Occipital lobe (tissue), 2 donors: ENCODE measurements around the gene PAAF1. TPM values are rescaled to one million over a fixed set of nuclear protein-coding genes. Genes with fewer than 3 reads are reported as not detected.
"Not testable (repeated sequence)": the region's sequence is repeated elsewhere in the genome, so short reads cannot be mapped to it uniquely, and the experiment has no call there.

Experiments
- DNase-seq: peaks from one replicate; lab custom pipeline; 2025; lab: John Stamatoyannopoulos, UW
- total RNA-seq: library from RNA; depleted of rRNA; stranded (reverse); fragments of >200 nt; gene quantifications from one replicate; pipeline ENCODE4 v1.2.3, GENCODE V29; 2014

PAAF1 gene
- total RNA-seq, 1 donor from 2014 or later: 12.6 TPM

DNA sequence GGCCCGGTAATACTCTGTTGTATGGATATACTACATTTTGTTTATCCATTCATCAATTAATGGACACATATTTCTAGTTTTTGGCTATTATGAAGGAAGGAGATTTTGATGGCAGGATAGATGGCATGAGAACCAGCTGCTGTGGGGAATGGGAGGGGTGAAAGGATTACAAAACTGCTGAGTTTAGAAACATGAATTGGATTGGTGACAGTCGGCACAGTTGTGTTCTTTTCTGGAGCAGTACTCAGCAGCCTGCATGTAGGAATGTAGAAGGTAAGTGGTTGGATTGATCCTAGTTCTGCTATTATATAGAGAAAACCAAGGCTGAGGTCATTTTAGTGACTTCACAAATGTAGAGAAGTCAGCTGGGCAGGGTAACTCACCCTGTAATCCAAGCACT is 7.1 kb downstream of the PAAF1 start:
- DNase-seq: no peak

DNA sequence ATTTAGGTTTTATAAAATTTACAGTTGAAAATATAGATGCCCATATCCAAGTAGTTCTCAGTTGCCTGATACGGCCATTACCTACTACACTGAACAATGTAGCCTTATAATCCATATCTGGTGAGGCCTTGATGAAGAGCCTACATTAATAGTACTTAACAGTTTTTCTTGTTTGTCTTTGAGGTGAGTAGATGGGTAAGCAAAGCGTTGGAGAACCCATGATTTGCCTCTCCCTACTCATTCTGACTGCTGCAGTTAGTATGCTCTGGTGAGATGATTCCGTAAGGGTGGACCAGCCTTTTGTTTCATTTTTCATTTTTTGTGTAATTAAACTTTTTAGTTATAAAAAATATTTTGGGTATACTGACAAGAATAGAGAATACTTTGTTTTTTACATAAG is 11.4 kb downstream of the PAAF1 start:
- DNase-seq: no peak

DNA sequence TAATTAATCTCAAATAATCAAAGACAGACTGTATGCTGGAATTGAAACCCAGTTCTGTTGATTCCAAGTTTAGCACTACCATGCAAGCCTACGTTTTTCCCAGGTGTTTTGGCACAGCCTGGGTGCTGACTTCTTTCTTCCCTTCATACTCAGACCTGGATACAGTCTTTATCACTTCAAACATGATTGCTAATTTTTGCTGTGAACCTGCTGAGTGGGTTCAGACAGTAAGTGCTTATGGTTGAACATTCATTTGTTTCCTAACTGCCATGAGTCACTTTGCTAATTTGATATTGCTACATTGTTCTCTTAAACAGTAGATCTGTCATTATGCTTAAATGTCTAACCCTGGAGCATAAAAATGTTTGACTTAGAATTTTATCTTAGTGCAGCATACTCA is 12.2 kb downstream of the PAAF1 start:
- DNase-seq: no peak

DNA sequence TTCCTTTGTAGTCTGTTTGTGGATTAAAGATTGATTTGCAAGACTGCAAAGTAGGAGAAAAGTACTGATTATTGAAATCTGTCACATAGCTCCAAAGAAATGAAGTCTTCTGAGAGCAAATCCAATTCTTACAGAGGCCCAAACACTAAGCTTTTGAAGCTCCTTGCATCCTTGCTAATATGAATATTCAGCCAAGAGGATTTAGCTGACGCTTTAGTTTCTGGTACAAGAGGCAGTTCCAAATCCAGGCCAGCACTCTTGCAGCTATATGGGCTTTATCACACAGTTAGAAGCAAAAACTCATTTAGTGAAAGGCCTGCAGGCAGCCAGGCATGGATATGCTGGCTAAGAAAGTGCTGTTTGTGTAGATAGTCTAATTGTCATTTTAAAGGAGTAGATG is 12.7 kb downstream of the PAAF1 start:
- no peak for DNase-seq

DNA sequence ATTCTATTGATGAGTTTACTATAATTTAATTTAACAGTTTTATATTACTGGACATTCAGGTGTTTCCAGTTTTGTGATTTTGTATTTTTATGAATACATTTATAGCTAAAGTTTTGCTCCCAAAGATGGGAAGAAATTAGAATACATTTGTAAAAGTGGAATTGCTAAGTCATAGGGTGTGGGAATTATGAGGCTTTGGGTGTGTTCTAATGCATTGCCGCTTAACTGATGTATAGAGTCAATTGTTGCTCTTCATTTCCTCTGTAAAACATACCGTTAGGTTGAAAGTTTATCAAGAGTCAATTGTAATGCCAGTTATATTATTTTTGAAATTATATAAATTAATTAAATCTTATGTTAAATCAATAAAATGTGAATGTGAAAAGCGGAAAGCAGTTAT is 16.2 kb downstream of the PAAF1 start:
- DNase-seq: no peak

DNA sequence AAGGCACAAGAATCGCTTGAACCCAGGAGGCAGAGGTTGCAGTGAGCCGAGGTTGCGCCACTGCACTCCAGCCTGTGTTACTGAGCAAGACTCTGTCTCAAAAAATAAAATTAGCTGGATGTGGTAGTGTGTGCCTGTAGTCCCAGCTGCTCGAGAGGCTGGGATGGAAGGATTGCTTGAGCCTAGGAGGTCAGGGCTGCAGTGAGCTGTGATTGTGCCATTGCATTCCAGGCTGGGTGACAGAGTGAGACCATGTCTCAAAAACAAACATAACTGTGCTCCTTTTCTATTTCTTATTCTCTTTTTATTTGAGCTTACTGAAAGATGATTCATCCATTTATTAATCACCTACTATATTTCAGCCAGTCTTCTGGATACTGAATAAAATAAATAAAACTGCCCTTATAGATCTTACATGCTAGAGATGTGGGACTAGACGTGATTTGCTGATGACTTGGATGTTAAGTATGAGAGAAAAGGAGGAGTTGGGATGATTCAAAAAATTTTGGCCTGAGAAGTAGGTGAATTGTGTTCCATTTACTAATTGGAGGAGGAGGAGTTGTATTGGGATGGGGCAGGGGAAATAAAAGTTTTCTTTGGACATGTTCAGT is 18.0 kb downstream of the PAAF1 start:
- no peak for DNase-seq

DNA sequence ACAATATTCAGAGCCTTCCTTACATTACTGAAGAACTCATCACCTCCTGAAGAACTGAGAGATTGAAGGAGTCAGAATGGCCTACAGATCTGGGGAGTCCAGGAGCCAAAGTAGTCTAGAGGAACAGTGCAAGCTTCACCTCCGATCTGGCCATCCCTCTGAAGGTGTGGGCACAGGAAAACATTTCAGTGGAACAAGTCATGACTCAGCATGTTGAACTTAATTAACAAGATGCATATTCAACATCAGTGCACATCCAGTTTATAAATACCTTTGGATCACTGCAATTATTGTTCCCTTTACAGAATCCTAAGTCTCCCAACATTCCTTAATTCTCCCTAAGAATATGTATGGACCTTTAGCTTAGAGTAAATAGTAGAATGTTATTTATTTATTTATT is 25.5 kb downstream of the PAAF1 start:
- no peak for DNase-seq

DNA sequence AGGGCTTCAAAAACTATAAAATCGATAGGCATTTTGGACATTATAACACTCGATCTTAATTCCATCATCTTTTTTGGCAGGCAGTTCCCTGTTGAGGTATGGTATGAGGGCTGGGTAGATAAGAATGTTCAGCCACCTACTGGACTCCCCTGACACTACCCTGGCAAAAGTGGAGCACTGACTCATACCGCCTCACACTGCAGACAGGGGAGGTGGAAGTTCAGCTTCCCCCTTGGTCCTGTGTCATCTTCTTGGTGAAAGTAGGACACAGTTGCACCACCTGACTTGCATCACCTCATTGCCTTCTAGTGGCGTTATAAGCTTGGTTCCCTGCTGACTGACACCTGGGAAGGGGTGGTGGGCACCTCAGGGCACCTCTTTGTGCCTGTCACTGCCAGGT is 30.4 kb downstream of the PAAF1 start:
- DNase-seq: no peak

DNA sequence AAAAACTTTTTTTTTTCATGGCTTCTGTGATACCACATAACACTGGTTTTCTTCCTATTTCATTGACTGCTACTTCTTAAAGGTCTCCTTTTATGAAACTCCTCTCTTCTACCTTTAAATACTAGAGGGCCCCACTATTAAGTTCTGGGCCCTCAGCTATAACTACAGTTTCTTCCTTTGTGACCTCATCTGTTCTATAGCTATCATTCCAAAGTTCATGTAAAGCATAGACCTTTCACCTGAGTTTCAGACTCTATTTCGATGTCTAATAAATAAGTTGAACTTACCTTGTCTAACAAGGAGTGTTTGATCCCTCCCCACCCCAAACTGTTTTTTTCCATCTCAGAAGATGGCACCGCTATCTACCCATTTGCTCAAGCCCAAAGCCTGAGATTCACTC is 35.2 kb downstream of the PAAF1 start:
- DNase-seq: no peak

DNA sequence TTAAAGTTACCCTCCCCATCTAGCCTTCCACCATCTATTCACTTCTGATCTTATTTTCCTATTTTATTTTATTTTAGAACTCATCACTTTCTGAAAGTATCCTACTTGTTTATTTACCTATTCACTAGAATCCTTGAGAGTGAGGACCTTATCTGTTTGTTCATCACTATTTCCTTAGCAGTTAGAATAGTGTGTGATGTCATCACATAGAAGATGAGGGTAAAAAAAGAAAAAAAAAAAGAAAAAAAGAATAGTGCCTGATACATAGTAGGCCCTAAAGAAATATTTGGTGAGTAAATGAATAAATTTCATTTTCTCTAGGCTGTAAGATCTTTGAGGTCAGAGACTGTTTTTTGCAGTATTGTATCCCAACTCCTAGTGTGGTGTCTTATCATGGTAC is 36.7 kb downstream of the PAAF1 start:
- DNase-seq: no peak

DNA sequence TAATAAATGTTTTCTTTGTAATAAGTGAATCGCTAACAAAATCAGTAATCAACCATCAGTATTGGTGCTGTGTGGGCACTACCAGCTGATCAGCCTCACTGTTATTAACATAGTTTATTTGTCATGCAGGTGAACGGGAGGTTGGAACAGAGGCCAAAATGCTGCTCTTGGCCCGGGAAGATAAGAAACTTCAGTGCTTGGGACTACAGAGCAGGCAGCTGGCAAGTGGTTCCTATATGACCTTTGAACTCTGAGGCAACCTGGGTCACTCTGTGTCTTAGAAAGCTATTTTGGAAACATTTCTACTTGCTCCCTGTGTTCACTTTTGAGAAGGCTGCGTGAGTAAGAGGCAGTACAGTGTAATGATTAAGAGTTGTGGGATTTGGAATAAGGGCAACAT is 37.5 kb downstream of the PAAF1 start:
- DNase-seq: no peak

DNA sequence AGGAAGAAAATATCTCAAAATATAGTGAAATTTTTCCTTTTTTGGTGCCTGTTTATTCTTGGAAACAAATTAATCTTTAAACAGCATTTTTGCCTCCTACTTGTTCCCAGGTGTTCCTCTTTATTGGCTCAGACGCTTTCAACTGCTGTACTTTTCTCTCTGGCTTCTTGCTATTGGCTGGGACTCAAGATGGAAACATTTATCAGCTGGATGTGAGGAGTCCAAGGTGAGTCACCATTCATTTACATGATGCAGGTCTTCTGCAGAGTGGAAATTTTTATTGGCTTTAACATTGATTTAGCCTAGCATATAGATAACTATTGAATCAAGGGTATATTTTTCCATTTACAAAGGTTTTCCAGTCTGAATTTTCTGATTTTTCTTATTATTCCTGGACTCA is 39.6 kb downstream of the PAAF1 start:
- no peak for DNase-seq

DNA sequence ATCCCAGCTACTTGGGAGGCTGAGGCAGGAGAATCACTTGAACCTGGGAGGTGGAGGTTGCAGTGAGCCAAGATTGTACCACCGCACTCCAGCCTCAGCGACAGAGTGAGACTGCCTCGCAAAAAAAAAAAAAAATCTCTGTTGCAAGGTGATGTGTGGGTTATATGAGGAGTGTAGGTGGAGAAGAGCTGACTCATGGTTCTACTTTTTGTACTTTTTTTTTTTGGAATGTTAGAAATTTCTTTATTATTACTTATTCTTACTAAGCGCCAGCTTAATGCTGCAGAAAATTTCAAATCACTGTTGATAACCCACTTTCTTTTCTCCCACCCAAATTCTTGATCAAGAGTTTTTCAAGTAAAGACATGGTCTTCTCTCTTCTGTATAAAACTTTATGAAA is 44.4 kb downstream of the PAAF1 start:
- no peak for DNase-seq

DNA sequence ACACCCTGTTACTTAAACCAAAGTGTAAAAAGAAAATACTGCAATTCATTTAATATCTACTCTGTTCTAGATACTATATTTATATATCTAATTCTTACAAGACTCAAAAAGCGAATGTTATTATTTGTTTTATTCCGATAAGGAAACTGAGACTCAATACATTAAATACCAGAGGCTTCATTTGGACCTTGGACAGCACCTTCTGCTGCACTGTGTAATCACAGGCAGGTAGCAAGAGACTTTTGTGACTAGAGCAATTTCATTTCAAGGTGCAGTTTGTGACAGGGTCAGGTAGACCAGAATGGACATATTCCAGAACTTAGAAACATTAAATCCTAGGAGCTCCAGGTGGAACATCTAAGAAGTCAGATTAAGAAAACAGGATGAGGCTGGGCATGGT is 52.6 kb downstream of the PAAF1 start:
- DNase-seq: no peak

DNA sequence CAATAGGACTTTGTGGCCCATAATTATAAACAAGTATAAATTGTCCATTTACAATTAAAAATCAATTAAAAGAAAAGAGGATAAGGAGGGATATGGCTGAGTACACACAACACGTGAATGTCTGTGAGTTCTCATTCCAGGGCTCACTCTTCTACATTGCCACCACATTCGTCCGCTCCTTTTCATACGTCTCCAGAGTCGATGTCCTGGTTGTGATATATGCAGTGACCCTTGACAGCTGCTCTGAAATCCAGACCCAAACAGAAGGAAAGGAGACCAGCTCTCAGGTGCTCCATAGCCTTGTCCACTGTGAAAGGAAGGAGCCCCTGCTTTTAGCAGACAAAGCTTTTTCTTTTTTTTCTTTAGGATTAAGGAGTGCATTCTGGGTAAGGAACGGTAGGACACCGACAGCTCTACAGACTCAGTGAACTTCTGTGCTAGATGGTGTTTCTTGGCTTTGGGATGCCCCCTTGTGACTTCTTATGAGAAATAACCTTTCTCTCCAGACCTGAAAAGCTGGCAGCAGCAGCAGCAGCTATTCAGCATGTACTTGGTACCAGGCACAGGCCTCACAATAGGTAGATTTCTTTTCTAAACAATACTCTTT is 54.3 kb downstream of the PAAF1 start:
- no peak for DNase-seq

DNA sequence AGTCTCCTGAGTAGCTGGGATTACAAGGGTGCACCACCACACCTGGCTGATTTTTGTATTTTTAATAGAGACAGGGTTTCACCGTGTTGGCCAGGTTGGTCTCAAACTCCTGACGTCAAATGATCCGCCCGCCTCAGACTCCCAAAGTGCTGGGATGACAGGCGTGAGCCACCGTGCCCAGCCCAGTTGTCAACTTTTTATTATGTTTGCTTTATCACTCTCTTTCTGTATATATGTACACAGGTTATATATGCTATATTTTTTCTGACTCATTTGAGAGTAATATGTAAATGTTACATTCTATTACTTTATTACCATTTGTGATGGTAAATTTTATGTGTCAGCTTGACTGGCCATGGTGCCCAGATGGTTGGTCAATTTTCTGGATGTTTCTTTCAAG is 55.2 kb downstream of the PAAF1 start:
- no peak for DNase-seq

DNA sequence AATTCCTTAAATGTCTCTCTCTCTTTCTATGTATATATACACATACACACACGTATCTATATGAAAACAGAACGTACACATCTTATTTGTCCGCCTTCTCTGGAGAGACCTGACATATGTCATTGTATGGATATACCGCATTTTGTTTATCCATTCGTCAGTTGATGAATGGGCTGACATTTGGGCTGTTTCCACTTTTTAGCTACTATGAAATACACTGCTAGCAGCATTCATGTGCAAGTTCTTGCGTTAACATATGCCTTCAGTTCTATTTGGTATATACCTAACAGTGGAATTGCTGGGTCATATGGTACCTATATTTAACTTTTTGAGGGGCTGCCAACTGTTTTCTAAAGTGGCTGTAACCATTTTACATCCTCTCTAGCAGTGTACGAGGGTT is 56.0 kb downstream of the PAAF1 start:
- no peak for DNase-seq

DNA sequence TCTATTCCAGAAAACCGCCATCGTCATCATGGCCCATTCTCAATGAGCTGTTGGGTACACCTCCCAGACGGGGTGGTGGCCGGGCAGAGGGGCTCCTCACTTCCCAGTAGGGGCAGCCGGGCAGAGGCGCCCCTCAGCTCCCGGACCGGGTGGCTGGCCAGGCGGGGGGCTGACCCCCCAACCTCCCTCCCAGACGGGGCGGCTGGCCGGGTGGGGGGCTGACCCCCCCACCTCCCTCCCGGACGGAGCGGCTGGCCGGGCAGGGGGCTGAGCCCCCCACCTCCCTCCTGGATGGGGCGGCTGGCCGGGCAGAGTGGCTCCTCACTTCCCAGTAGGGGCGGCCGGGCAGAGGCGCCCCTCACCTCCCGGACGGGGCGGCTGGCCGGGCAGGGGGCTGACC is 59.2 kb downstream of the PAAF1 start:
- DNase-seq: not testable (repeated sequence)

DNA sequence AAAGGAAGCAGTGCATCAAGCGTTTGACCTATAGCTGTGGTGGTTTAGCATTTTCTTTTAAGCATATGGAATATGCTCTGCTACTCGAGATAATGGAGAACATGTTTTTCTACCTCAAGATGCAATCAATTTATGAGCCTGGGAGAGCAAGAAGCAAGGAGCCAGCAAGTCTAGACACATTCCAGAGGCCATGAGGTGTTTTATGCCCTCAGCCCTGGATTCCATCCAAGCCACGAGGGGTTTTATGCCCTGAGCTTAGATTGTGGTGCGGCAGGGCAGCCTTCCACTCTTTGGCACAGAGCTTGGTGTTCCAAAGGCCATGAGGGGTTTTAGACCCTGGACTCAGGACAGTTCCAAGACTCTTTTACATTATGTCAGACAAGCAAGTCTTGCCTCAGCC is 62.3 kb downstream of the PAAF1 start:
- DNase-seq: no peak

DNA sequence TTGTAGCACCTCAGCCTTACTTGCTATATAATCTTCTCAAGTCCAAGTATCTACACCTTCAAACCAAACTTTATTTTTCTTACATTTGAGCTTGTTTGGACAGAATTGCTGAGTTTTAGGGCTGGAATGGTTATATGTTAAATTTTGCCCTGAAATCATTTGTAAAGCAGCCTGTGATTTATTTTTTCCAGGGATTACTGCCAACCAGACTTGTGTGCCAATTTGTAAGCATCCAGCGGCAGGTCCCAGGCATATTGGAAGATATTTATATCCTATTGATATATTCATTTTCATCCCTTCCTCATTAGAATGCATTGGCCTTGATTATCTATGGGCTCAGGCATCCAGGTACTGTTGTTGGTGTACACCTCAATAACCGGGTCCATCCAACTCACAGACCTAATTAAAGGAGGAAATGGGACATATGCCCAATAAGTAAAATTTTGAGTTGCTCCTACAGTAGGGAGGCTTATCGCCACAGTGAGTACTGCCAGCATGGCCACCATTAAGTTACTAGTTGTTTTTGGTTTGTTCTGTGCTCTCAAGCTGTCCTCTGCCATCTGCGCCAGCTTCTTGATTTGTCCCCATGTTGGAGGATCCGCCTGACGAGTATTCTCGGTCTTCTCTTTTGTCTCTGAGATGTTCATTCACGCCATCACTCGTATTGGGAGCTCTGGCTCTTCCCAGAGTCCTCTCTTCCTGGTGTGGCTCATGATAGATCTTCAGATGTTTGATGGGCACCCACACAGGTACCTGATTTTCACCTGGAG is 64.2 kb downstream of the PAAF1 start:
- no peak for DNase-seq

DNA sequence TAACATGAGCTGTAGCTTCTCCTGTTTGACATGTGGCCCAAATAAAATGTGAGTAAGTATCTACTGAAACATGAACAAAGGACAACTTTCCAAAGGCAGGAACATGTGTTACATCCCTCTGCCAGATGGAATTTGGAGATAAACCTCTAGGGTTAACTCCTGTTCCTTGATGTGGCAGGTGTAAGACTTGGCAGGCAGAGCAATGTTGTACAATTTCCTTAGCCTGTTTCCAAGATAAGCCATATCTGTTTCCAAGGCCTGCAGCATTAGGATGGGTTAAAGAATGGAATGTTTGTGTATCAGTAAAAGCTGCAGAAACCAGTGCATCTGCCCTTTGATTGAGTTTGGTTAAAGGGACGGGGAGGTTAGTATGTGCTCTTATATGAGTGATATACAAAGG is 65.2 kb downstream of the PAAF1 start:
- no peak for DNase-seq

DNA sequence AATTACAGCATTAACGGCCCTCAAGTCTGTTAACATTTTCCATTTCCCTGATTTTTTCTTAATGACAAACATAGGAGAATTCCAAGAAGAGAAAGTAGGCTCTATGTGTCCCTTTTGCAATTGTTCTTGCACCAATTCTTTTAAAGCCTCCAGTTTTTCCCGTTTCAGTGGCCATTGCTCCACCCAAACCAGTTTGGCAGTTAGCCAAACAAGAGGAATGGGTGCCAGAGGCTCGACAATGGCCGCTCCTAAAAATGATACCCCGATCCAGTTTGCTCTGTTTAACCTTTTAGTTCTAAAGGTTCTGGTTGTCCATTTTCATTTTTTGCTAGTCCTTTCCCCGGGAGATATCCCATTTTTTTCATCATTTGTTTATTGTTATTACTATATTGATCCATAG is 67.3 kb downstream of the PAAF1 start:
- no peak for DNase-seq

DNA sequence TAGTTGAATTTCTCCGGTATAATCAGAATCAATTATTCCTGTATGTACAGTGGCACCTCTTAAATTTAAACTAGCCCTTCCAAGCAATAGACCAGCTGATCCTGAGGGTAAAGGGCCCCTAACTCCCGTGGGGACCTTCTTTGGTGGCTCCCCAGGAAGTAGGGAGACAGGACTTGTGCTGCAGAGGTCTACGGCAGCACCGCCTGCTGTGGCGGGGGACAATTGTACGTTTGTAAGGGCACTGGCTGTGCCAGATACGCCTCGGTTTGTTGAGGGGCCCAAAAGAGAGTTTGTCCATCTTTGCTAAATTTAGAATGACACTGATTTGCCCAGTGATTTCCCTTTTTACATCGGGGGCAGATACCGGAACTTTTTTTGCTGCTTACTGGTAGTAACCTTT is 68.1 kb downstream of the PAAF1 start:
- DNase-seq: no peak
